Activated CD4-positive, alpha-beta T cell treated with anti-CD3 and anti-CD28 coated beads, Interleukin-2, amount 10 ng/mL, durations not matched to agents 24 days and 14 days (primary cell): ENCODE data around the gene FN1. TPM values are rescaled to one million over a fixed set of nuclear protein-coding genes. Genes with fewer than 3 reads are reported as not detected.

Experiments
- DNase-seq: peaks from one replicate; pipeline ENCODE4 v3.0.0; 2022
- H3K27ac Mint-ChIP-seq: one replicate; pipeline ENCODE4 v1.8.0; 2022; ENCODE audit warnings: mild to moderate bottlenecking, mixed read lengths
- H3K27me3 Mint-ChIP-seq: one replicate; pipeline ENCODE4 v1.8.0; 2022; ENCODE audit warnings: mixed read lengths
- H3K36me3 Mint-ChIP-seq: one replicate; pipeline ENCODE4 v1.8.0; 2022; ENCODE audit warnings: low read depth, mild to moderate bottlenecking, mixed read lengths
- H3K4me1 Mint-ChIP-seq: one replicate; pipeline ENCODE4 v1.8.0; 2021; ENCODE audit warnings: mixed read lengths
- H3K4me3 Mint-ChIP-seq: one replicate; pipeline ENCODE4 v1.8.0; 2022; ENCODE audit warnings: mild to moderate bottlenecking, moderate library complexity, mixed read lengths
- H3K9me3 Mint-ChIP-seq: one replicate; pipeline ENCODE4 v1.8.0; 2021; ENCODE audit warnings: mixed read lengths
- intact Hi-C: fragments of 100-400 bp; cut with micrococcal nuclease; formaldehyde crosslinking; loops from one replicate; pipeline ENCODE4 v1.15.1; 2023
- total RNA-seq: library from RNA; stranded (reverse); gene quantifications from 2 replicates; pipeline ENCODE4 v1.2.3, GENCODE V29; 2022

Gene FN1
- total RNA-seq, 1 donor from 2014 or later = 1.0 TPM

GRCh38 chr2:215423234-215423633 is 12.6 kb downstream of the FN1 start:
- no peaks in the 10 kb centered on the region for H3K36me3 Mint-ChIP-seq
- no peaks in the 10 kb centered on the region for H3K9me3 Mint-ChIP-seq

DNA sequence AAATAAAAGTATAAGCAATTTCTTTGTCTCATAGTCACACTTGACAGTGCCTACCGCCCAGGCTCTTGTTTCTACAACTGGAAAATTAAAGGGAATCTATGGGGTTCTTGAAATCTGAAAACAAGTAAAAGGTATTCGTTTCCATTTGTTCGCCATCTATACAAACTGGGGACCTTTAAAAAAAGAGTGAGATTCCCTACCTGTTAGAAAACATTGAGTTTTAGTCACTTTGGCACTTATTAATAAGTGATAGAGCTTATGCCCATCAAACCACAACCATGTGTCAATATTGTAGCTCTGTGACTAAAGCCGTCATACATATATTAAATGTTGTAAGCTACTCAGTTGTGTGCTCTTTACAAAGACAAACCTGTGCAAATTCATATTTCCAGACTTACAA is 13.2 kb downstream of the FN1 start:
- no peaks in the 10 kb centered on the region for H3K36me3 Mint-ChIP-seq
- H3K4me1 Mint-ChIP-seq = no peaks in the 10 kb centered on the region
- no peak overlapping the region for H3K27ac Mint-ChIP-seq
- H3K9me3 Mint-ChIP-seq = no peaks in the 10 kb centered on the region
- intact Hi-C loops = no loop called here
- H3K27me3 Mint-ChIP-seq = peaks cover 24% of the 10 kb centered on the region
- H3K4me3 Mint-ChIP-seq = no peak overlapping the region
- no peak for DNase-seq

More at GRCh38 chr2:215423234-215423633, 12.6 kb downstream of the FN1 start:
- intact Hi-C loops = no loop called here
- no peaks in the 10 kb centered on the region for H3K4me1 Mint-ChIP-seq
- H3K27me3 Mint-ChIP-seq = peaks cover 26% of the 10 kb centered on the region
- no peak overlapping the region for H3K27ac Mint-ChIP-seq
- DNase-seq = no peak
- H3K4me3 Mint-ChIP-seq = no peak overlapping the region

DNA sequence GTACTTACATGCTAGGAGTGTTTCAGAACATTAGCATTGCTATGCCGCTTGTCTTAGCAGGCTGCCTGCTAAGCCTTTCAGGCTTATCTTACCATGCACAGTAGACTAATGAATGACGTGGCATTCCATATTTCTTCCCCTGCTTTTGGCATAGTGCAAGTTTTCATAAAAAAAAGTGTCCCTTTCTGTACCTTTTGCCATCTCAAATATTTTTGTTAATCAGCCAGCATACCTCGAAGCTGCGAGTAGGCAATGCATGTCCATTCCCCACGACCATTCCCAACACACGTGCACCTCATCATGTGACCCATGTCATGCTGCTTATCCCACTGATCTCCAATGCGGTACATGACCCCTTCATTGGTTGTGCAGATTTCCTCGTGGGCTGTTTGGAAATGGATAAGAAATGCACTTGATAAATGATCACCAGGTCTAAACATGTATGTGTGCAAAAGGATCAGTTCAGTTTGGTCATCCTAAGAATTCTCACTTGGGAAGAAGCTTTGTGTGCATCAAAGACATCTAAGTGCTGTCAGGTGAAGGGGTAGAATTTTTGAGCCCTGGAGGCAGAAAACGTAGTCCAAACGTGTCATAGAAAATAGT is 13.9 kb downstream of the FN1 start:
- DNase-seq = no peak
- Mint-ChIP-seq H3K27me3 (peaks cover 26% of the 10 kb centered on the region), H3K9me3 (no peaks in the 10 kb centered on the region), H3K27ac (no peak overlapping the region), H3K4me3 (no peak overlapping the region), H3K36me3 (no peaks in the 10 kb centered on the region), H3K4me1 (no peaks in the 10 kb centered on the region)
- intact Hi-C loops = no loop called here

- no peaks in the 10 kb centered on the region for H3K4me1 Mint-ChIP-seq
- H3K9me3 Mint-ChIP-seq = no peaks in the 10 kb centered on the region
- intact Hi-C loops = no loop called here
- no peaks in the 10 kb centered on the region for H3K36me3 Mint-ChIP-seq
- H3K27me3 Mint-ChIP-seq = peaks cover 28% of the 10 kb centered on the region
- no peak for DNase-seq
- no peak overlapping the region for H3K27ac Mint-ChIP-seq
- no peak overlapping the region for H3K4me3 Mint-ChIP-seq
Observed at GRCh38 chr2:215420471-215420935, 15.4 kb downstream of the FN1 start.

GRCh38 chr2:215419769-215420470 is 15.9 kb downstream of the FN1 start:
- H3K27me3 Mint-ChIP-seq = peaks cover 30% of the 10 kb centered on the region
- H3K4me1 Mint-ChIP-seq = no peaks in the 10 kb centered on the region
- no peak for DNase-seq
- no peaks in the 10 kb centered on the region for H3K9me3 Mint-ChIP-seq
- no peak overlapping the region for H3K4me3 Mint-ChIP-seq
- no peak overlapping the region for H3K27ac Mint-ChIP-seq
- intact Hi-C loops = no loop called here
- no peaks in the 10 kb centered on the region for H3K36me3 Mint-ChIP-seq

DNA sequence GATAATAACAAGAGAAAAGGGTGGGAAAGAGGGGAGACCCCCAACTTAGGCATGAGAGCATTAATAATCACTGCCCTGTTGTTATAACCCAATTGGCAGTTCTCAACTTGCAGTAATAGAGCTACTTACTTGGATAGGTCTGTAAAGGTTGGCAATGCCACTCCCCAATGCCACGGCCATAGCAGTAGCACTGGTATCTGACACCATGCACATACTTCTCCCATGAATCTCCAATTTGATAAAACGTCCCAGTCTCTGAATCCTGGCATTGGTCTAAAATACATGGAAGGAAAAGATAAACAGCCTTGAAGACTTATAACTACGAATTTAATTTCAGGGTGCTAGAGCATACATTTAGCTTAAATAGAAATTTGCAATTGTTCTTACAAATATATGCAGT is 16.8 kb downstream of the FN1 start:
- Mint-ChIP-seq H3K27ac (no peak overlapping the region), H3K9me3 (no peaks in the 10 kb centered on the region), H3K36me3 (no peaks in the 10 kb centered on the region), H3K27me3 (peaks cover 31% of the 10 kb centered on the region), H3K4me1 (no peaks in the 10 kb centered on the region), H3K4me3 (no peak overlapping the region)
- intact Hi-C loops = no loop called here
- no peak for DNase-seq

DNA sequence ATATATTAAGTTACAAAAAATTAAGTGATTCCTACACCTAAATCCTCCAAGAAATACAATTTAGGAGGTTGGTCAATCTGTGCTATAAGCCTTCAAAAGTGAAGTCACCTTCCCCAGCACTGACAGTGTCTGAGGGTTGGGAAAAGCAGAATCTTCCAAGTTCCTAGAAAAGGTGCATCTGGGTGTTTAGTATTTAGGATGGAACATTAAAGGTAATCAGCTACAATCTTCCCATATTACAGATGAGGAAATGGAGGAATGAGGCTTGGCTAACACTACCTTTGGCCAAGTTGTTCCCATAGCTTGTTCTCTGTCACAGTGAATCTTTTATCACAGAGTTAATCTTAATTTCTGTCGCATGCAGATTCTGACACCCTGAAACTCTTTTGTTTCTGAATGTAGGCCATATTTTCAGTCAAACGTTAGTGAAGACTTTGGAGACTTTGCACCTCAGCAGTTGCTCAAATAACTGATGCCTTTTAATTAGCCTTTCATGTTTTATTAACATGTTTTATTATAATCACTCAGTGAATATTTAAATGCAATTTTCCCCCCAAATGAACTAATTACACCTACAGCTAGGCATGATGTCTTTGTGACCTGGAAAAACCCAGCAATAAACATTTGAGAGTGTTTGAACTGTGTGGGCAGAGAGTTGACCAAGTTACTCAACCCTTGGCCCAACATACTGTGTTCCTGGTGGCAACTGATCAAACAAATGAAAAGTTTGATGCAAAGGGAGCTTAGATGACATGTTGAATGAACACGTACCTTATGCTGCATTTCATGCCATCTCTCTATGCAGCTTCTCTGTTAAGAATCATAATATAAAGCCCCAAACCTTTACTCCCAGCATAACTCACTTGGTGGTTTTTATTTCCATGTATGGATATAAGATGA is 17.6 kb downstream of the FN1 start:
- H3K27me3 Mint-ChIP-seq = peaks cover 35% of the 10 kb centered on the region
- H3K4me1 Mint-ChIP-seq = no peaks in the 10 kb centered on the region
- intact Hi-C loops = no loop called here
- no peak overlapping the region for H3K4me3 Mint-ChIP-seq
- no peak overlapping the region for H3K27ac Mint-ChIP-seq
- no peaks in the 10 kb centered on the region for H3K9me3 Mint-ChIP-seq
- DNase-seq = no peak
- H3K36me3 Mint-ChIP-seq = no peaks in the 10 kb centered on the region

GRCh38 chr2:215417400-215417951 is 18.4 kb downstream of the FN1 start:
- H3K4me1 Mint-ChIP-seq = no peaks in the 10 kb centered on the region
- DNase-seq = no peak
- no peak overlapping the region for H3K4me3 Mint-ChIP-seq
- no peaks in the 10 kb centered on the region for H3K36me3 Mint-ChIP-seq
- H3K27ac Mint-ChIP-seq = no peak overlapping the region
- intact Hi-C loops = no loop called here
- H3K27me3 Mint-ChIP-seq = peaks cover 37% of the 10 kb centered on the region
- no peaks in the 10 kb centered on the region for H3K9me3 Mint-ChIP-seq

DNA sequence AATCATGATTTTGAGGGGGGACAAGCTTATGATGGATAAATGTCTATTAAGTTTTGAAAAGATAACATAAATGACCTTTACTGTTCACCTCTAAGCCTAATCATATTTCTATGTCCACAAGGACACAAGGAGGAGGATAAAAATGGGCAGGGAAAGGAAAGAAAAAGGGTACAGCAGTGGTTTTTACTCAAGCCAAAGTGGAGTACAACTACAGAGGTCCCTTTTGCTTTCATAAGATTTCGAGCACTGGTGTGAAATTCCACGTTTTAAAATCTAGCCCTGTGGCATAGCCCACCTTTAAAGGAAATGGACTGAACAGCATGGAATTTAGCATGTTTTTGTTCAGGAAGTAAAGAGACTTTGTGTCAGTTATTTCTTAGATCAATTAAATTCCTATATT is 19.2 kb downstream of the FN1 start:
- Mint-ChIP-seq H3K4me1 (no peaks in the 10 kb centered on the region), H3K4me3 (no peak overlapping the region), H3K27me3 (peaks cover 34% of the 10 kb centered on the region), H3K27ac (no peak overlapping the region), H3K9me3 (no peaks in the 10 kb centered on the region), H3K36me3 (no peaks in the 10 kb centered on the region)
- no peak for DNase-seq
- intact Hi-C loops = no loop called here

GRCh38 chr2:215415820-215416577 is 19.9 kb downstream of the FN1 start:
- Mint-ChIP-seq H3K36me3 (no peaks in the 10 kb centered on the region), H3K27me3 (peaks cover 32% of the 10 kb centered on the region), H3K9me3 (no peaks in the 10 kb centered on the region), H3K4me3 (no peak overlapping the region), H3K4me1 (peaks cover 3% of the 10 kb centered on the region), H3K27ac (no peak overlapping the region)
- no peak for DNase-seq
- intact Hi-C loops = no loop called here

DNA sequence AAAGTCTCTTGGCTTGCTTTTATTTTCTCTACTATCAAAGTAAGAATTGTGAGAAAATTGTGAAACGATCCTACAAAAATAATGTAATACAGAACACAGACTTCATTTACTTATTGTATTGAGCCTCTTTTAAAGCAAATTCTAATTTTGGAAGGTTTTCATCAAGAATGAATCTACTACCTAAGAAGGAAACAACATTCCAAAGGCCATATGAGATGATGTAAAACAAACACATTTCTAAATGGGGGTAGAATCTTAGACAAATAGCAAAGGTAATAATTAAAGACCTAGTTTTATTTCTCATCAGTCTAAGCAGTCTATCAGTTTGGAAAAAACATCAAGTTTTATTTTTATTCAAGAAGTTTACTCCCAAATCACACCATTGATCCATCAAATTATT is 20.6 kb downstream of the FN1 start:
- DNase-seq = no peak
- no peaks in the 10 kb centered on the region for H3K9me3 Mint-ChIP-seq
- peaks cover 6% of the 10 kb centered on the region for H3K4me1 Mint-ChIP-seq
- intact Hi-C loops = no loop called here
- peaks cover 31% of the 10 kb centered on the region for H3K27me3 Mint-ChIP-seq
- no peaks in the 10 kb centered on the region for H3K36me3 Mint-ChIP-seq
- no peak overlapping the region for H3K27ac Mint-ChIP-seq
- H3K4me3 Mint-ChIP-seq = no peak overlapping the region

- H3K27ac Mint-ChIP-seq = no peak overlapping the region
- H3K4me1 Mint-ChIP-seq = peaks cover 8% of the 10 kb centered on the region
- peaks cover 31% of the 10 kb centered on the region for H3K27me3 Mint-ChIP-seq
- H3K9me3 Mint-ChIP-seq = no peaks in the 10 kb centered on the region
- H3K4me3 Mint-ChIP-seq = no peak overlapping the region
- intact Hi-C loops = no loop called here
- DNase-seq = no peak
- no peaks in the 10 kb centered on the region for H3K36me3 Mint-ChIP-seq
Observed at GRCh38 chr2:215414674-215415073, 21.2 kb downstream of the FN1 start.

- peaks cover 15% of the 10 kb centered on the region for H3K4me1 Mint-ChIP-seq
- DNase-seq = no peak
- H3K4me3 Mint-ChIP-seq = no peak overlapping the region
- intact Hi-C loops = no loop called here
- no peaks in the 10 kb centered on the region for H3K9me3 Mint-ChIP-seq
- no peaks in the 10 kb centered on the region for H3K36me3 Mint-ChIP-seq
- peaks cover 30% of the 10 kb centered on the region for H3K27me3 Mint-ChIP-seq
- no peak overlapping the region for H3K27ac Mint-ChIP-seq
Observed at GRCh38 chr2:215413974-215414373, 21.9 kb downstream of the FN1 start.
